Ovary (tissue), 9 donors: ENCODE data around the gene ATF6. TPM values are rescaled to one million over a fixed set of nuclear protein-coding genes. Genes with fewer than 3 reads are reported as not detected.

Experiments used
- DNase-seq, 5 donors: peaks; one replicate each; pipeline ENCODE4 v3.0.0-alpha.2; 2019 to 2020
- H3K27ac ChIP-seq, 2 donors: fragments of 200-600 bp; one replicate each; pipeline versions ENCODE4 v1.5.1 to v1.8.0; 2019 to 2022
- H3K27me3 ChIP-seq: fragments of 200-600 bp; one replicate; pipeline ENCODE4 v1.8.0; 2022
- H3K36me3 ChIP-seq: fragments of 200-600 bp; sonication (generic); one replicate; pipeline ENCODE4 v1.5.1; 2019
- H3K4me1 ChIP-seq: one replicate; pipeline ENCODE4 v1.8.1; 2013; ENCODE audit warnings: mild to moderate bottlenecking, moderate library complexity; ENCODE audit not compliant: insufficient read depth
- H3K4me3 ChIP-seq: fragments of 200-600 bp; sonication (generic); one replicate; pipeline ENCODE4 v1.5.1; 2017
- H3K9me3 ChIP-seq, 2 donors: fragments of 200-600 bp in 1 of 2; sonication (generic) in 1 of 2; one replicate each; pipeline versions ENCODE4 v1.5.1 to v1.8.1; 2013 to 2019; ENCODE audit warnings: mild to moderate bottlenecking in 1 of 2, moderate library complexity in 1 of 2
- CTCF ChIP-seq, 3 donors: fragments of 450-650 bp in 2 of 3; fragments of 200-600 bp in 1 of 3; IDR thresholded peaks; one replicate each; pipeline versions ENCODE4 v1.5.1 to v1.8.0; 2016 to 2022; ENCODE audit warnings: antibody characterized with exemption in 3 of 3, mild to moderate bottlenecking in 1 of 3
- EP300 ChIP-seq: sonication (generic); formaldehyde crosslinking; IDR thresholded peaks from one replicate; pipeline ENCODE4 v1.6.1; 2017; ENCODE audit warnings: antibody characterized with exemption
- POLR2A ChIP-seq: fragments of 450-650 bp; IDR thresholded peaks from one replicate; pipeline ENCODE4 v1.6.1; 2017; ENCODE audit warnings: antibody characterized with exemption, mild to moderate bottlenecking, moderate library complexity
- WGBS, 3 donors: extraction: QIAGEN DNeasy Blood & Tissue Kit in 1 of 3; methylation state at CpG; one replicate each; pipeline versions ENCODE4 v1.1.5 to v1.1.7; 2013 to 2017; 5-methylcytosine and 5-hydroxymethylcytosine counted together
- intact Hi-C, 4 donors: fragments of 100-400 bp; cut with DNase I; formaldehyde crosslinking; loops; one replicate each; pipeline versions ENCODE4 v1.11.0 to v1.15.1; 2022 to 2023
- polyA plus RNA-seq, 2 donors: library from polyadenylated mRNA; stranded (reverse); fragments of 200-250 nt in 1 of 2; fragments of 350-450 nt in 1 of 2; fragmentation: Illumina TruSeq in 1 of 2; extraction: RNeasy Lipid Tissue Mini Kit (QIAGEN cat#74804) in 1 of 2; gene quantifications; one replicate each; pipeline ENCODE4 v1.2.3, GENCODE V29; 2013 to 2014
- total RNA-seq, 7 donors: library from RNA; depleted of rRNA in 2 of 7; stranded (reverse); fragments of >200 nt in 2 of 7; fragmentation: NEBNext Ultra II Directional in 3 of 7; extraction: Animal tissue kit (Norgen Biotek cat#: 25700) in 3 of 7; gene quantifications; one replicate each; pipeline versions ENCODE4 v1.1.0 to v1.2.4, GENCODE V29; 2016 to 2023
- donor health status: DM: no; HTN: no; CAD: no; lungs with moderate emphysema.
- donor health status: DM: no; HTN: no; CAD: no.
- donor health status: Bipolar disorder and iron deficiency.
- donor health status: DM: yes; HTN: yes; CAD: no.
- donor health status: DM: no; HTN: no; CAD: no.
- donor health status: DM: yes; HTN: yes; CAD: no.

The ATF6 gene
- total and polyA plus RNA-seq, 9 donors = 7.9 to 31.3 (median 23.4) TPM

GRCh38 chr1:161790587-161791317 lies 24.6 kb downstream of the ATF6 start:
- no peaks in the 10 kb centered on the region for H3K9me3 ChIP-seq
- H3K27ac ChIP-seq = no peak overlapping the region
- intact Hi-C loops = loop anchor here (5.0 to 10.0 kb wide), 3 partner anchors 244 to 604 kb away; no protein-coding TSS in a partner anchor
- DNase-seq = no peak
- H3K36me3 ChIP-seq = no peaks in the 10 kb centered on the region
- no peak for TF ChIP-seq CTCF (IDR thresholded peaks at IDR 0.05)
- no peak for TF ChIP-seq EP300
- no peak for TF ChIP-seq POLR2A
- no peaks in the 10 kb centered on the region for H3K4me1 ChIP-seq
- WGBS, 3 donors = 86 to 90% (median 88%) methylated on average over 4 of the region's 4 CpGs
- no peaks in the 10 kb centered on the region for H3K27me3 ChIP-seq
- no peak overlapping the region for H3K4me3 ChIP-seq

- no peaks in the 10 kb centered on the region for H3K36me3 ChIP-seq
Observed at GRCh38 chr1:161791904-161792655, 26.0 kb downstream of the ATF6 start.

GRCh38 chr1:161792740-161793139 lies 26.6 kb downstream of the ATF6 start:
- 36 to 38% (median 37%) methylated on average over 3 of the region's 3 CpGs for WGBS, 3 donors
- H3K4me3 ChIP-seq = no peak overlapping the region
- intact Hi-C loops = loop anchor here (5.0 to 10.0 kb wide), 3 partner anchors 242 to 602 kb away; no protein-coding TSS in a partner anchor
- H3K9me3 ChIP-seq = no peaks in the 10 kb centered on the region
- H3K27ac ChIP-seq = no peak overlapping the region
- TF ChIP-seq CTCF (IDR thresholded peaks at IDR 0.05) (peak in 2 of 3 donors; percentile 17 to 46), POLR2A (no peak)
- no peaks in the 10 kb centered on the region for H3K36me3 ChIP-seq
- DNase-seq = no peak
- H3K27me3 ChIP-seq = no peaks in the 10 kb centered on the region
- no peaks in the 10 kb centered on the region for H3K4me1 ChIP-seq

More at GRCh38 chr1:161791904-161792655, 26.0 kb downstream of the ATF6 start:
- no peak for DNase-seq
- H3K27ac ChIP-seq = no peak overlapping the region
- intact Hi-C loops = loop anchor here (5.0 to 10.0 kb wide), 3 partner anchors 243 to 603 kb away; no protein-coding TSS in a partner anchor
- 86 to 89% (median 87%) methylated on average over 5 of the region's 5 CpGs for WGBS, 3 donors
- no peaks in the 10 kb centered on the region for H3K4me1 ChIP-seq
- no peak overlapping the region for H3K4me3 ChIP-seq
- TF ChIP-seq CTCF (IDR thresholded peaks at IDR 0.05) (no peak), EP300 (no peak), POLR2A (no peak)
- H3K27me3 ChIP-seq = no peaks in the 10 kb centered on the region
- no peaks in the 10 kb centered on the region for H3K9me3 ChIP-seq

GRCh38 chr1:161799792-161800191 lies 33.7 kb downstream of the ATF6 start:
- intact Hi-C loops = loop anchor here in 3 of 4 donors (10.0 kb wide), 2 partner anchors 235 to 595 kb away; no protein-coding TSS in a partner anchor
- no peak for DNase-seq
- WGBS, 3 donors = 83 to 89% (median 83%) methylated on average over 1 of the region's 1 CpG
- H3K27me3 ChIP-seq = no peaks in the 10 kb centered on the region
- H3K4me1 ChIP-seq = no peaks in the 10 kb centered on the region
- no peaks in the 10 kb centered on the region for H3K9me3 ChIP-seq
- H3K27ac ChIP-seq = no peak overlapping the region
- H3K4me3 ChIP-seq = no peak overlapping the region
- H3K36me3 ChIP-seq = no peaks in the 10 kb centered on the region
- TF ChIP-seq POLR2A = no peak
- no peak for TF ChIP-seq CTCF (IDR thresholded peaks at IDR 0.05)
- no peak for TF ChIP-seq EP300
